ENCODE measurements around the gene ANXA3.

ANXA3 gene

DNA sequence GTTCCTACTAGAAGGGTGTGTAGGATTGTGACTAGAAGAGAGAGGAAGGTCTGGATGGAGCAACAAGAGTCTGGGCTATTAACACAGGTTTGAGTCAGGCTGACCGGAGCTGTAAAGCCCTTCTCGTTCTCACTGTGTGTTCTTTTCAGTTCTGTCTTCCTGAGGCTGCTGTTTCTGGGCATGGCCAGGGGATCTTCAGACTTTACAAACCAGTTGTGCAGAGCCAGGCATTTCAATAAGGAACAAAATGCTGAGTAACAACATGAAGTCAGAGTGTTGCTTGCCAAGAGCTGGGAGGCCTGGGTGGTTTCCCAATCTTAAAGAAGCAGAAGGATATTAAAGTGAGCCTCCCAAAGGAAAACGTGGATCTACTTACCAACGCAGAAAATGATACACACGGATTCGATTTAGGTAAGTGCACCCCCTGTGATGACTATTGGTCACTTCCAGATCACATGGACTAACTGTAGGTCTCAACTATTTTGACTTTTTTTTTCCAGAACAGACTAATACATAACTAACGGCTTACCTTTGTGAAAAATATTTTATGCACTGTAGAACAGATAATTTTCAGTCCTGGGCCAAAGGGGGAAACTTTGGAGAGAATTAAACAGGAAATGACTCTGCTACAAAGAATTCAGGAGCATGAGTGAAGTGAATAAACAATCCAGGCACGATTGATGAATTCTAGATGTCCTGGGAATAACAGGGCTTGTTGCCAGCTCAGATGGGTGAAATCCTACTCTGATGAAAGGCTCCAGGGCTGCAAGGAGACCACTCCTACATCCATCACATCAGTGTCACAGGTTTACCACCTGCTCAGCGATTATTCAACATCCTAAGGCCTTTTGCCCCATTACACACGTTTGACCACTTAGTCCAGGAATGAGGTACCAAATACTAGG lies 94.5 kb downstream of the ANXA3 start:
- peak overlapping the region; percentile 94 for H3K27ac ChIP-seq (ENCODE audit: low read depth, low read length)
- H3K4me1 ChIP-seq (ENCODE audit: control insufficient read depth, insufficient read depth, low read length, unreplicated experiment), result peaks cover 36% of the 10 kb centered on the region
- no peaks in the 10 kb centered on the region for H3K36me3 ChIP-seq (ENCODE audit: insufficient read depth, low read length)
- no peaks in the 10 kb centered on the region for H3K79me2 ChIP-seq (ENCODE audit: control insufficient read depth, insufficient read depth, low read length, unreplicated experiment)
- H3K4me3 ChIP-seq (ENCODE audit: low read depth, low read length), result peak overlapping the region; percentile 62
- peak overlapping the region; percentile 17 for H2AFZ ChIP-seq (ENCODE audit: low read length, unreplicated experiment)
- H3K27me3 ChIP-seq (ENCODE audit: insufficient read depth, low read length), result no peaks in the 10 kb centered on the region

DNA sequence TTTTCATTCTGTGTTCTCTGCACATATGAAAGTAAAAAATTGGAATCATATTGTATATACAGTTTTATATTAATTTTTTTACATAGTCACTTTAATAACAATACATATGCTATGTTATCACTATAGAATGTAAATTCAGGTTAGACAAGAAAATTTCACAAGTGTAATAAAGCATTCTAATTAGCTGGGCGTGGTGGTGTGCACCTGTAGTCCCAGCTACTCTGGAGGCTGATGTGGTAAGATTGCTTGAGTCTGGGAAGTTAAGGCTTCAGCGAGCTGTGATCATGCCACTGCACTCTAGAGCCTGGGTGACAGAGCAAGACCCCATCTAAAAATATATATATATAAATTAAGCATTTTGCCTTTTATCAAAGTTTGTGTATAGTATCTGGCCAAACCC lies 95.7 kb downstream of the ANXA3 start:
- H3K27me3 ChIP-seq (ENCODE audit: insufficient read depth, low read length), result no peaks in the 10 kb centered on the region
- no peaks in the 10 kb centered on the region for H3K79me2 ChIP-seq (ENCODE audit: control insufficient read depth, insufficient read depth, low read length, unreplicated experiment)
- H3K36me3 ChIP-seq (ENCODE audit: insufficient read depth, low read length), result no peaks in the 10 kb centered on the region
- no peak overlapping the region for H3K27ac ChIP-seq (ENCODE audit: low read depth, low read length)
- no peak overlapping the region for H3K4me3 ChIP-seq (ENCODE audit: low read depth, low read length)
- H2AFZ ChIP-seq (ENCODE audit: low read length, unreplicated experiment), result no peak overlapping the region
- peaks cover 48% of the 10 kb centered on the region for H3K4me1 ChIP-seq (ENCODE audit: control insufficient read depth, insufficient read depth, low read length, unreplicated experiment)

DNA sequence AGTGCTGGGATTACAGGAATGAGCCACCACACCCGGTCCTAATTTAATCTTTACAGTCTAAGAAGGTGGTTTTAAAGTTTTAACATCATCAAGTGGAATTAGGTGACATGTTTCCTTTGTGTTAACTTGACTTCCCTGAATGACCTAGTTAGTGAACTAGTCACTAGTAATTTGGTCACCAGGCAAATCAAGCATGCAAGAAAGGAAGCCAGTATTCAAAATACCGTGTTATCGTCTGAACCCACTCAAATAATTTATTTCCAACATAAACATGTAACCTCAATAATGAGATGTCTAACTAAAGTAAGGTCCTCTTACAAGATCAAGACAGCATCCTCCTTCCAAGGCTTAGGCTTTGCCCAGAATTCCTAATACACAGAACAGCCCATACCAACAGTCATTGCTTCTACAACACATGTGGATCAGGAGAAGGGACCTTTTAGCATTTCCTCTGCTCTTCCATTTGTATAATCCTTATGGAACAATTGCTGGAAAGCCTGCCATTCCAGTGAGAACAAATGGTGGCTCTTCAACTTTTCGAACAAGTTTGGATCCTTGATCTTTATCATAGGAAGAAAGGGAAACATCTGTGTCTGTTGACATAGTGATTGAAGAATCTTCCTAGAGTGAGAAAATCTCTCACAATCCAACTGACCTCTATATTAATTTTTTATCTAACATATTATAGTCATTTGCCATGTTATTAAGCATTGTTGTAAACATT lies 97.2 kb downstream of the ANXA3 start:
- Histone ChIP-seq H3K4me1 (ENCODE audit: control insufficient read depth, insufficient read depth, low read length, unreplicated experiment) (peaks cover 55% of the 10 kb centered on the region), H3K27ac (ENCODE audit: low read depth, low read length) (no peak overlapping the region), H2AFZ (ENCODE audit: low read length, unreplicated experiment) (no peak overlapping the region), H3K36me3 (ENCODE audit: insufficient read depth, low read length) (no peaks in the 10 kb centered on the region), H3K79me2 (ENCODE audit: control insufficient read depth, insufficient read depth, low read length, unreplicated experiment) (no peaks in the 10 kb centered on the region), H3K27me3 (ENCODE audit: insufficient read depth, low read length) (no peaks in the 10 kb centered on the region), H3K4me3 (ENCODE audit: low read depth, low read length) (no peak overlapping the region)

DNA sequence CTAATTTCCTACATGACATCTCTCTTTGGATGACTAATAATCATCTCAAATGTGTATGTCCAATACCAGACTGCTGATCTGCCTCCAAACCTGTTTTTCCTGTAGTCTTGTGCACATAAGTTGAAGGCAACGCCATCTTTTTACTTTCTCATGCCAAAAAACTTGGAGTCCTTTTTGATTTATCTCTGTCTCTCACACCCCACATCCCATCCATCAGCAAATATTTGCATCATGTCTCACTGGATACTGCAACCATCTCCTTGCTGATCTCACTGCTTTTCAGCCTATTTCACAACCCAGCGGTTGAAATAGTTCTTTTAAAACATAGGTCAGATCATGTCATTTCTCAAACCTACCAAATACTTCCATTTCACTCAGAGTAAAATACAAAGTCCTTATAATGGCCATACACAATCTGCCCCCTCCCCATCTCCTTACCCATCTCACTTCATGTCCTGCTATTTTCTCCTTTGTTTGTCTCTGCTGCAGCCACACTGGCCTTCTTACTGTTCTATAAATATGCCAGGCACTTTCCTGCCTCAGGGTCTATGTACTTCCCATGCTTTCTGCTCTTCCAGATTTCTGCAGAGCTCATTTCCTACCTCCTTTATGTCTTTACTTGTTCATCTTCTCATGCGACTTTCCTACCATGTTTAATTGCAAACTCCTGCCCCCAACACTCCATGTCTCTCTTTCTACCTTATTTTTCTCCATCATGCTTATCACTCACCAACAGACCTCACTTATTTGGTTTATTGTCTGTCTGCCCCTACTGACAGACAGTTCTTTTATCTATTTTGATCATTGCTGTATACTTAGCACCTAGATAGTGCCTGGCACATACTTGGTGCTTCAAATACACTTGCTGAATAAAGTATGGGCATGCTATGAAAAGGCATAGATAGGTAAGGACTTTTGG lies 98.8 kb downstream of the ANXA3 start:
- Histone ChIP-seq H3K27ac (ENCODE audit: low read depth, low read length) (peak overlapping the region; percentile 58), H3K4me1 (ENCODE audit: control insufficient read depth, insufficient read depth, low read length, unreplicated experiment) (peaks cover 50% of the 10 kb centered on the region), H3K36me3 (ENCODE audit: insufficient read depth, low read length) (no peaks in the 10 kb centered on the region), H2AFZ (ENCODE audit: low read length, unreplicated experiment) (no peak overlapping the region), H3K27me3 (ENCODE audit: insufficient read depth, low read length) (no peaks in the 10 kb centered on the region), H3K79me2 (ENCODE audit: control insufficient read depth, insufficient read depth, low read length, unreplicated experiment) (no peaks in the 10 kb centered on the region), H3K4me3 (ENCODE audit: low read depth, low read length) (no peak overlapping the region)

DNA sequence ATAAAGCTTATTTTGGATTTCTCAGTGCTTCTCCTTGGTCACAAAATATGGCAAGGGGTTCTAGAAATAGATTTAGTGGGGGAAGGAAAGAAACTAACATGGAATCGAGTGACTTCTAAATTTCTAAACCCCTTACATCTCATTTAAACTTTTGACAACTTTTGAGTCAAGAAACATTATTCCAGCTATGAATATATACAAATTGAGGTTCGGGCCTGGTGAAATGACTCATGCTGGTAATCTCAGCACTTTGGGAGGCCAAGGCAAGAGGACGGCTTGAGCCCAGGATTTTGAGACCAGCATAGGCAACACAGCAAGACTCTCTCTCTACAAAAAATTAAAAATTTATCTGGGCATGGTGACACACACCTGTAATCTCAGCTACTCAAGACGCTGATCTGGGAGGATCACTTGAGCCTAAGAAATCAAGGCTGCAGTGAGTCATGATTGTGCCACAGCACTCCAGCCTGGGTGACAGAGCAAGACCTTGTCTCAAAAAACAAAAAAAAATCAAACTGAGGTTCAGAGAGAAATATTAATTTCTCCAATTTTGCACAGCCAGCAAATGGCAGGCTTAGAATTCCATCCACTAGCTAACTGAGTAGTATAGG lies 99.8 kb downstream of the ANXA3 start:
- H3K79me2 ChIP-seq (ENCODE audit: control insufficient read depth, insufficient read depth, low read length, unreplicated experiment), result no peaks in the 10 kb centered on the region
- peaks cover 45% of the 10 kb centered on the region for H3K4me1 ChIP-seq (ENCODE audit: control insufficient read depth, insufficient read depth, low read length, unreplicated experiment)
- H2AFZ ChIP-seq (ENCODE audit: low read length, unreplicated experiment), result no peak overlapping the region
- peak overlapping the region; percentile 58 for H3K27ac ChIP-seq (ENCODE audit: low read depth, low read length)
- H3K36me3 ChIP-seq (ENCODE audit: insufficient read depth, low read length), result no peaks in the 10 kb centered on the region
- H3K4me3 ChIP-seq (ENCODE audit: low read depth, low read length), result no peak overlapping the region
- no peaks in the 10 kb centered on the region for H3K27me3 ChIP-seq (ENCODE audit: insufficient read depth, low read length)

DNA sequence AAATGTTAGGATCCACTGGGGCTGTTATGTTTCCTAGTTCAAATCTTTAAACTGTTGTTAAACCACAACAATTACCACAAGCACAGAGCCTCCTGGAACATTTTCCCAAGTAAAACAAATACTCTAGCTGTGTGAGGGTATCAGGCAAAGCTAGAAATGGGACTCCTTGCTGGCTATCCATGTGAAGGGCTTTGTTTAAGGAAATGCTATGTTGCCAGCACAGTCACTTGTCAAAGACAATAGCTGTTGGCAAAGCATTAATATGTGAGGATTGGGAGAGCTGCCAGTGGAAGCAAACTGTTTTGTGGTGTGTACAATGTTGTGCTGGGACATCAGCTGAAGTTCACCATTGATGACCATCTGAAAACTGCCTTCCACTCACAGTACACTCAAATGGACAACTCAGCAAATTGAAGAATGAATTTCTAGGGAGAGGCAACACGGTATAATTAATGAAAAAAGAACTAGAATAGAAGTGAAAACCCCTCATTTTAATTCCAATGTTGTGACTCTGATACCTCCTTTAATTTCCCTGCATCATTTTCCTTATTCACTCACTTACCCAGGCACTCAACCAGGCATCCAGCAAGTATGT lies 100.8 kb downstream of the ANXA3 start:
- H2AFZ ChIP-seq (ENCODE audit: low read length, unreplicated experiment), result peak overlapping the region; percentile 47
- H3K4me3 ChIP-seq (ENCODE audit: low read depth, low read length), result no peak overlapping the region
- H3K79me2 ChIP-seq (ENCODE audit: control insufficient read depth, insufficient read depth, low read length, unreplicated experiment), result no peaks in the 10 kb centered on the region
- peak overlapping the region; percentile 9; the same call in 1 of the 2 replicates for H3K27ac ChIP-seq (ENCODE audit: low read depth, low read length)
- peaks cover 48% of the 10 kb centered on the region for H3K4me1 ChIP-seq (ENCODE audit: control insufficient read depth, insufficient read depth, low read length, unreplicated experiment)
- no peaks in the 10 kb centered on the region for H3K36me3 ChIP-seq (ENCODE audit: insufficient read depth, low read length)
- no peaks in the 10 kb centered on the region for H3K27me3 ChIP-seq (ENCODE audit: insufficient read depth, low read length)

DNA sequence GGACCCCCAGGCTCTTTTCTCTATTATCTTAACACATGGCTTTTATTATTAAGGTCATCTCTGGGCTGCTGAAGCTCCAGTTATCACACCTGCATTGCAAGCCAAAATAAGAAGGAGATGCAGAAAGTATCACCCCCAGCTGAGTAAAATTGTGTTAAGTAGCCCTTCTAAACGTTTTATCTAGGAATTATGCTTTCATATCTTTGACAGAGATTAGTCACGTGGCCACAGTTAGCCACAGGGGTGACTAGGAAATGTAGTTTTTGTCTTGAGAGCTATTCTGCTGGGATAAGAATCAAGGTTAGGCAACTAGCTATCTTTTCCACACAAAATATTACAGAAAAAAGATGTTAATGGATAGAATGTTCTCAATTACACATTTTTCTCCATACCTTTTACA lies 102.1 kb downstream of the ANXA3 start:
- no peak overlapping the region for H3K4me3 ChIP-seq (ENCODE audit: low read depth, low read length)
- peaks cover 61% of the 10 kb centered on the region for H3K4me1 ChIP-seq (ENCODE audit: control insufficient read depth, insufficient read depth, low read length, unreplicated experiment)
- no peak overlapping the region for H2AFZ ChIP-seq (ENCODE audit: low read length, unreplicated experiment)

DNA sequence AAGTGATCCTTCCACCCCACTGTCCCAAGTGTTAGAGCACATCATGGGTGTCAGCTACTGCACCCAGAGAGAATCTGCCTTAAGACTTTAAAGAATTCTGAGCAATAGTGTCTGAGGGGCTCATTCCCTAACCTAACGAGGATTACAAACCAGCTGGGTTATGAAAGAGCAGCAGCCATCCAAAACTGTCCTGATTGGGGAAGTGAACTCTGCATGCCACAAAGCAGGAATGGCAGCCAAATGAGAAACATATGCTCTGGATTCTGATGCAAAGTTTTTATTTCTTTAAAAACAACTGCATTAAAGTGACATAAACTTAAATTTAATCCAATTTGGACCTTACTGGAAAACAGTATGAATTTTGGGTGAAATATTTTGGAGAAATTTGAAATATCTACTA lies 103.2 kb downstream of the ANXA3 start:
- H3K4me1 ChIP-seq (ENCODE audit: control insufficient read depth, insufficient read depth, low read length, unreplicated experiment), result peaks cover 67% of the 10 kb centered on the region
- no peaks in the 10 kb centered on the region for H3K79me2 ChIP-seq (ENCODE audit: control insufficient read depth, insufficient read depth, low read length, unreplicated experiment)
- no peaks in the 10 kb centered on the region for H3K27me3 ChIP-seq (ENCODE audit: insufficient read depth, low read length)
- no peaks in the 10 kb centered on the region for H3K36me3 ChIP-seq (ENCODE audit: insufficient read depth, low read length)
- no peak overlapping the region for H2AFZ ChIP-seq (ENCODE audit: low read length, unreplicated experiment)
- no peak overlapping the region for H3K4me3 ChIP-seq (ENCODE audit: low read depth, low read length)
- H3K27ac ChIP-seq (ENCODE audit: low read depth, low read length), result no peak overlapping the region

More for the DNA sequence above, 102.1 kb downstream of the ANXA3 start:
- Histone ChIP-seq H3K27me3 (ENCODE audit: insufficient read depth, low read length) (no peaks in the 10 kb centered on the region), H3K36me3 (ENCODE audit: insufficient read depth, low read length) (no peaks in the 10 kb centered on the region), H3K27ac (ENCODE audit: low read depth, low read length) (no peak overlapping the region), H3K79me2 (ENCODE audit: control insufficient read depth, insufficient read depth, low read length, unreplicated experiment) (no peaks in the 10 kb centered on the region)

DNA sequence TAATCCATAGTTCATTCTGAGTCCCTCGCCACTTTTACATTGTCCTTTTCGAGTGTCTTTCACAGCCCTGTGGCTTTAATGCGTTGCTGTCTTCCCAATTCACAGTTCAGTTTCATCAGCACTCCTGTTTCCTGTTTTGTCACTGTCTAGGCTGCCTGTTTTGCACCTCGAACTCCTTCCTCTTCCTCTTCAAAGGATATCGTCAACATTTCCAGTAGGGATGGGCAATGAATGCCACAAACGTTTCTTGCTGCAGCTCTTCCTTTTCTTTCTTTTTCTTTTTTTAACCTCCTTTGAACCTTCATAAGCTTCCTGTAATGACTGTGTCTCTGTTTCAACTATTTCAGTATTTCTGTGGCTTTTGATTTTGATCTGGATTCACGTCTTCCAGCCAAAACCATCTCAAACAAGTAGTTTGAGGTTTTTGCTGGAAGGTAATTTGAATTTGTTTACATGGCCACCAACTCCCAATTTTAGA lies 105.4 kb downstream of the ANXA3 start:
- H3K4me1 ChIP-seq (ENCODE audit: control insufficient read depth, insufficient read depth, low read length, unreplicated experiment), result peaks cover 62% of the 10 kb centered on the region
- no peaks in the 10 kb centered on the region for H3K79me2 ChIP-seq (ENCODE audit: control insufficient read depth, insufficient read depth, low read length, unreplicated experiment)
- H2AFZ ChIP-seq (ENCODE audit: low read length, unreplicated experiment), result peak overlapping the region; percentile 55
- H3K27ac ChIP-seq (ENCODE audit: low read depth, low read length), result no peak overlapping the region
- peak overlapping the region; percentile 23; the same call in 1 of the 2 replicates for H3K4me3 ChIP-seq (ENCODE audit: low read depth, low read length)
- H3K27me3 ChIP-seq (ENCODE audit: insufficient read depth, low read length), result no peaks in the 10 kb centered on the region
- H3K36me3 ChIP-seq (ENCODE audit: insufficient read depth, low read length), result no peaks in the 10 kb centered on the region

Data from ACC112 (cell line).